ENCODE data around the gene CCDC171.
A peak's percentile ranks its signal among the peaks of the same experiment; 100 is the strongest.

Gene CCDC171

DNA sequence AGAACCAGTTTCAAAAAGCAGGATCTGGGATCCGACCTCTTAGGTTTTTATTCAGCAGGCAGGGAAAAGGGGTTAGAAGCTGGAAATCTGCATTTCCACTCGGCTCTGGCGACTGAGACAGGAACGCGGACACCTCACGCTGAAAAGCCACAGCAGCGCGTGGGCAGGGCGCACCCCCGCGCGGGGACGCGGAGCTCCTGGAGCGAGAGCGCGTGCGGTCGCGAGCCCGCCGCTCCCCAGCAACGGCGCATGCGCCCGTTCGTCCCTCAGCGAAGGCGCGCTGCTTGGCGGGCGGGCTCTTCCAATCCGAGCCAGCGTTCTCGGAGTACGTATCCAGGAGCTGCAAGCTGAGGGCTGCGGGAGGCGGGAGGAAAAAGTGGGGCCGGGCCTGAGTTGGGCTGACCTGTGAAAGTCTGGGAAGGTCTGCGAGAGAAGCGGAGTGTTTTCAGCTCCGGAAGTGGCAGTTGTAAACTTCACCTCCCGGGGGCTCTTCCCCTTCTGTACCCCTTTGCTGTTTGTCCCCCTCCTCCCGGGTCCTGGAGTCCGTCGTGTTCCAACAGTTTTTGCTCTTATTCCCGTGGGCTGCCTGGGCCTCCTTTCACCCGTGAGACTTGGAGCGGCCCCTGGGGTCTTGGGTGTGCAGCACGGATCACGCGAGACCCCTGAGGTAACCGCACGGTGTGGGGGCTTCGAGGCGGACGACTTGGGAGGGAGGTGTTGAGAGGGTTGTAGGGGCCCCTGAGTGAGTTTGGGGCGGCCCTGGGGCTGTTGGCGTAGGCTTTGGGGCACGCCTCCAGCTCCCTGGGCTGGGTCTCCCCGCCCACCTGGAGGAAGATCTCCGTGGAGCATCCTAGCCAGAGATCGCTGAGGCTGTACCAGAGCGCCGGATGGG, at the start of gene CCDC171:
Gene CCDC171 (plus strand): TSS at position 408 of the 892 bp plus-strand sequence. CDS start 11,046 bp downstream, outside the sequence.
- Histone ChIP-seq H3K36me3 (ENCODE audit: insufficient read depth, low read length) (no peaks in the 10 kb centered on the region), H3K9ac (ENCODE audit: insufficient read length) (peak within 1 kb of the TSS; percentile 91), H3K9me3 (ENCODE audit: low read depth, low read length) (no peaks in the 10 kb centered on the region), H3K4me3 (peak within 1 kb of the TSS; percentile 98), H3K27ac (peak within 1 kb of the TSS; percentile 86)
- TF ChIP-seq EZH2 (IDR thresholded peaks at IDR 0.05), result no peak
- TF ChIP-seq POLR2AphosphoS5 (IDR thresholded peaks at IDR 0.05; ENCODE audit: borderline replicate concordance, low read depth, low read length), result peak; percentile 73
- TF ChIP-seq FOXP2 (optimal IDR thresholded peaks at IDR 0.05; ENCODE audit: control extremely low read depth, extremely low read length, insufficient read depth), result peak; percentile 72
- peak; percentile 84 for DNase-seq (ENCODE audit: low read depth, low spot score)

GRCh38 chr9:15505921-15506320, 46.9 kb upstream of the CCDC171 start:
- H3K36me3 ChIP-seq (ENCODE audit: insufficient read depth, low read length), result peaks cover 86% of the 10 kb centered on the region
- H3K9me3 ChIP-seq (ENCODE audit: low read depth, low read length), result no peaks in the 10 kb centered on the region
- TF ChIP-seq FOXP2 (optimal IDR thresholded peaks at IDR 0.05; ENCODE audit: control extremely low read depth, extremely low read length, insufficient read depth) (no peak), POLR2AphosphoS5 (IDR thresholded peaks at IDR 0.05; ENCODE audit: borderline replicate concordance, low read depth, low read length) (no peak), EZH2 (IDR thresholded peaks at IDR 0.05) (no peak)
- no peak overlapping the region for H3K9ac ChIP-seq (ENCODE audit: insufficient read length)
- no peak overlapping the region for H3K27ac ChIP-seq
- no peak for DNase-seq (ENCODE audit: low read depth, low spot score)
- H3K4me3 ChIP-seq, result no peak overlapping the region

DNA sequence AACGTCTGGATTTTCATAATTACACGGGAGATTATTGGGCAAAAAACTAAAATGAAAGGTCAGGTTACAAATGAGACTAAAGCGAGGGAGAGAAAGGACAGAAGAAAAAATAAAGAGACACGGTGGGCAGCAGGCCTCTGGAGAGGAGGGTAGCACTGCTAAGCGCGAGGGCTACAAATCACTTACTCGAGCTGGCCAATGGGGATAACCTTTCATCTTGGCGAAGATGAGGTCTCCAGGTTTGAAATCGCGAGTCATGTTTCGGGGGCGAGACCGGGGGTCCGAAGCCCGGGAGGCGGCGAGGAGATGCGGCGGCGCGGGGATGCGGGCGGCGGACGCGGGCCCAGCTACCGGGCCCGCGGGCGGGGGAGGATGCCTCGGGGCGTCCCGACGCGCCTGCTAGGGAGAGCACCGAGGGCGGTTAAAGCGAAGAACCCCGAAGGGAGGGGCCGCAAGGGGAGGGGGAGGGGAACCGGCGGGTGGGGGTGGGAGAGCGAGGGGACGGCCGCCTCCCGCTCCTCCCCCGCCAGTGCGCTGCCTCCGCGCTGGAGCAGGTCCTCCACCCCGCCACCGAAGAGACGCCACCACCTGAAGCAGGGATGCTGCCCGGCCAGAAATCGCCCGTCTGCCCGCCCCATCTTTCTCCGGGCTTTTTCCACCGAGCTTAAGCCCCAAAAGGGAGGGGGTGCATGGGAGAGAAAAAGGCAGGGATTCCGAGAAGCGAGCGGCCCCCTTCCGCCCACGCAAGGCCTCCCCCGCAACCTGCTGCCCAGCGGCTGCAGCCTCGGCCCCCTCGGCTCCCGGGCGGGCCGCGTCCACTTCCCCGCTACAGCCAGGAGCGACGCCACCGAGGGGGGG, 42.7 kb upstream of the CCDC171 start:
- peak overlapping the region; percentile 92 for H3K4me3 ChIP-seq
- peak overlapping the region; percentile 99 for H3K9ac ChIP-seq (ENCODE audit: insufficient read length)
- peak overlapping the region; percentile 99 for H3K27ac ChIP-seq
- no peak for DNase-seq (ENCODE audit: low read depth, low spot score)
- H3K36me3 ChIP-seq (ENCODE audit: insufficient read depth, low read length), result peaks cover 47% of the 10 kb centered on the region
- TF ChIP-seq EZH2 (IDR thresholded peaks at IDR 0.05), result no peak
- TF ChIP-seq POLR2AphosphoS5 (IDR thresholded peaks at IDR 0.05; ENCODE audit: borderline replicate concordance, low read depth, low read length), result no peak; the same call in 1 of the 2 replicates
- no peak for TF ChIP-seq FOXP2 (optimal IDR thresholded peaks at IDR 0.05; ENCODE audit: control extremely low read depth, extremely low read length, insufficient read depth)
- no peaks in the 10 kb centered on the region for H3K9me3 ChIP-seq (ENCODE audit: low read depth, low read length)

- Histone ChIP-seq H3K4me3 (peak within 1 kb of the TSS; percentile 92), H3K36me3 (ENCODE audit: insufficient read depth, low read length) (peaks cover 39% of the 10 kb centered on the region), H3K9me3 (ENCODE audit: low read depth, low read length) (no peaks in the 10 kb centered on the region), H3K27ac (peak within 1 kb of the TSS; percentile 99), H3K9ac (ENCODE audit: insufficient read length) (peak within 1 kb of the TSS; percentile 99)
- TF ChIP-seq EZH2 (IDR thresholded peaks at IDR 0.05) (no peak), FOXP2 (optimal IDR thresholded peaks at IDR 0.05; ENCODE audit: control extremely low read depth, extremely low read length, insufficient read depth) (peak; percentile 89), POLR2AphosphoS5 (IDR thresholded peaks at IDR 0.05; ENCODE audit: borderline replicate concordance, low read depth, low read length) (peak; percentile 71)
- DNase-seq (ENCODE audit: low read depth, low spot score), result peak; percentile 72
Measured at GRCh38 chr9:15510789-15511575, 41.9 kb upstream of the CCDC171 start, which contains the start of gene PSIP1. PSIP1 (minus strand) TSS chr9:15510970; CDS start chr9:15510188, 782 bp downstream.

DNA sequence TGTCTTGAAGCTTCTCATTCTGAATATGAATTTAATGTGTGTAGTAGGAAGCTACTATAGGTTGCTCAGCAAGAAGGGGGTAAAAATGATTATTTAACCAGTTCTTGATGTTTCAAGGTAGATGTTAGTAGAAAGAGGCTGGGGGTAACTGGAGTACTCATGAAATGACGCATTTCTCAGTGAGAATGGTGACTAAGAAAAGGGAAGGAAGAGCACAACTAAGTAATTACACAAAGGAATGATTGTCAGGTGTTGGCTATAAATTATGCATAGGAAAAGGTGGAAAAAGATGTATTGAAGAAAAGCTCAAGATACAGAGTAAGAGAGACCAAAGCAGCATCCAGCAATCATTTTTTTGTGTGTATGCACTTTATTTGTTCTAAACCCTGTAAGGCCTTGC, 40.6 kb upstream of the CCDC171 start:
- peak overlapping the region; percentile 99 for H3K27ac ChIP-seq
- peak overlapping the region; percentile 92; the same call in 1 of the 2 replicates for H3K4me3 ChIP-seq
- H3K36me3 ChIP-seq (ENCODE audit: insufficient read depth, low read length), result peaks cover 27% of the 10 kb centered on the region
- no peaks in the 10 kb centered on the region for H3K9me3 ChIP-seq (ENCODE audit: low read depth, low read length)
- TF ChIP-seq POLR2AphosphoS5 (IDR thresholded peaks at IDR 0.05; ENCODE audit: borderline replicate concordance, low read depth, low read length), result no peak
- no peak for TF ChIP-seq EZH2 (IDR thresholded peaks at IDR 0.05)
- TF ChIP-seq FOXP2 (optimal IDR thresholded peaks at IDR 0.05; ENCODE audit: control extremely low read depth, extremely low read length, insufficient read depth), result no peak
- no peak for DNase-seq (ENCODE audit: low read depth, low spot score)
- peak overlapping the region; percentile 99 for H3K9ac ChIP-seq (ENCODE audit: insufficient read length)

DNA sequence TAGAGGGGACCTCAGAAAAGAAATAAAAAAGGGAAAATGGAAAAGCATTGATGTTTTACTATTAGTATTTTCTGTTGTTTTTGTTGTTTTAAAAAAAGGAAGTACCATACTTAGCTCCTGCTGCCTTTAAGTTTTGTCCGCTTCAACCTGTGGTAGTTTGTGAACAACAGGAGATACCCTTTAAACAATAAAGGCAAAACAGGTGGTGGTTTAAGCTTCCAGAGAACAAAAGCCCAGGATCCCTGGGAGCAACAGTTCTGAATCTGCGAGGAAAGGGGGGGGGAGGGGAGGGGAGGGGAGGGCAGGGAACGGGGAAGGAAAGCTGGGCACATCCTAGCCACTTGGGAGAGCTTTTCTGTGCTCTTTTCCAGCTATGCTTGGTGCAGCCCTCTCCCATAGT, 40.0 kb upstream of the CCDC171 start:
- TF ChIP-seq POLR2AphosphoS5 (IDR thresholded peaks at IDR 0.05; ENCODE audit: borderline replicate concordance, low read depth, low read length) (no peak), FOXP2 (optimal IDR thresholded peaks at IDR 0.05; ENCODE audit: control extremely low read depth, extremely low read length, insufficient read depth) (no peak), EZH2 (IDR thresholded peaks at IDR 0.05) (no peak)
- Histone ChIP-seq H3K27ac (no peak overlapping the region; the same call in 1 of the 2 replicates), H3K36me3 (ENCODE audit: insufficient read depth, low read length) (peaks cover 20% of the 10 kb centered on the region), H3K9me3 (ENCODE audit: low read depth, low read length) (no peaks in the 10 kb centered on the region), H3K9ac (ENCODE audit: insufficient read length) (no peak overlapping the region), H3K4me3 (no peak overlapping the region)
- DNase-seq (ENCODE audit: low read depth, low spot score), result no peak

- TF ChIP-seq POLR2AphosphoS5 (IDR thresholded peaks at IDR 0.05; ENCODE audit: borderline replicate concordance, low read depth, low read length), result no peak
- no peak for TF ChIP-seq FOXP2 (optimal IDR thresholded peaks at IDR 0.05; ENCODE audit: control extremely low read depth, extremely low read length, insufficient read depth)
- TF ChIP-seq EZH2 (IDR thresholded peaks at IDR 0.05), result no peak
- H3K27ac ChIP-seq, result no peak overlapping the region
- H3K9ac ChIP-seq (ENCODE audit: insufficient read length), result no peak overlapping the region
- no peak overlapping the region for H3K4me3 ChIP-seq
- no peak for DNase-seq (ENCODE audit: low read depth, low spot score)
- H3K9me3 ChIP-seq (ENCODE audit: low read depth, low read length), result no peaks in the 10 kb centered on the region
- H3K36me3 ChIP-seq (ENCODE audit: insufficient read depth, low read length), result peaks cover 16% of the 10 kb centered on the region
Measured at GRCh38 chr9:15513335-15513734, 39.5 kb upstream of the CCDC171 start.

All from SK-N-MC (cell line).